ENCODE data around the gene ISG20.

GRCh38 chr15:88661041-88661700 is 22.4 kb downstream of the ISG20 start:
- TF ChIP-seq, protein P1, sequence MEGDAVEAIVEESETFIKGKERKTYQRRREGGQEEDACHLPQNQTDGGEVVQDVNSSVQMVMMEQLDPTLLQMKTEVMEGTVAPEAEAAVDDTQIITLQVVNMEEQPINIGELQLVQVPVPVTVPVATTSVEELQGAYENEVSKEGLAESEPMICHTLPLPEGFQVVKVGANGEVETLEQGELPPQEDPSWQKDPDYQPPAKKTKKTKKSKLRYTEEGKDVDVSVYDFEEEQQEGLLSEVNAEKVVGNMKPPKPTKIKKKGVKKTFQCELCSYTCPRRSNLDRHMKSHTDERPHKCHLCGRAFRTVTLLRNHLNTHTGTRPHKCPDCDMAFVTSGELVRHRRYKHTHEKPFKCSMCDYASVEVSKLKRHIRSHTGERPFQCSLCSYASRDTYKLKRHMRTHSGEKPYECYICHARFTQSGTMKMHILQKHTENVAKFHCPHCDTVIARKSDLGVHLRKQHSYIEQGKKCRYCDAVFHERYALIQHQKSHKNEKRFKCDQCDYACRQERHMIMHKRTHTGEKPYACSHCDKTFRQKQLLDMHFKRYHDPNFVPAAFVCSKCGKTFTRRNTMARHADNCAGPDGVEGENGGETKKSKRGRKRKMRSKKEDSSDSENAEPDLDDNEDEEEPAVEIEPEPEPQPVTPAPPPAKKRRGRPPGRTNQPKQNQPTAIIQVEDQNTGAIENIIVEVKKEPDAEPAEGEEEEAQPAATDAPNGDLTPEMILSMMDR (IDR thresholded peaks at IDR 0.05): no peak
- TF ChIP-seq POLR2A (IDR thresholded peaks at IDR 0.05): no peak

All from uterus (tissue), 2 donors.